Measurements from ENCODE around the gene CIAO3. TPM values are rescaled to one million over a fixed set of nuclear protein-coding genes. Genes with fewer than 3 reads are reported as not detected.
A peak's percentile ranks its signal among the peaks of the same experiment; 100 is the strongest.

Gene CIAO3
- polyA plus RNA-seq, 1 donor from 2014 or later, result 57.8 TPM

GRCh38 chr16:683396-684070 is 57.3 kb downstream of the CIAO3 start:
- Histone ChIP-seq H3K9me2 (ENCODE audit: insufficient read depth, low read length) (no peaks in the 10 kb centered on the region), H3K27ac (ENCODE audit: low read length) (no peak overlapping the region)

More at GRCh38 chr16:683396-684070, 57.3 kb downstream of the CIAO3 start:
- H3K27me3 ChIP-seq (ENCODE audit: insufficient read depth, low read depth, low read length), result no peaks in the 10 kb centered on the region
- peak overlapping the region; percentile 71 for H3K4me3 ChIP-seq (ENCODE audit: low read length)
- H3K9me3 ChIP-seq (ENCODE audit: low read length), result no peaks in the 10 kb centered on the region
- TF ChIP-seq POLR2AphosphoS5 (IDR thresholded peaks at IDR 0.05) (no peak), TAF1 (IDR thresholded peaks at IDR 0.05; ENCODE audit: low read depth) (no peak), EP300 (conservative IDR thresholded peaks at IDR 0.05; ENCODE audit: poor library complexity, severe bottlenecking) (no peak), REST (IDR thresholded peaks at IDR 0.05; ENCODE audit: borderline replicate concordance) (no peak), CTCF (IDR thresholded peaks at IDR 0.05; ENCODE audit: poor library complexity, severe bottlenecking) (no peak), RAD21 (conservative IDR thresholded peaks at IDR 0.05) (no peak), SMC3 (conservative IDR thresholded peaks at IDR 0.05; ENCODE audit: poor library complexity) (no peak), EZH2 (IDR thresholded peaks at IDR 0.05; ENCODE audit: borderline replicate concordance, insufficient read depth, low read length, poor library complexity, severe bottlenecking) (no peak)
- H3F3A ChIP-seq (ENCODE audit: insufficient read depth, low read length, poor library complexity, severe bottlenecking), result no peaks in the 10 kb centered on the region
- no peak overlapping the region for H2AFZ ChIP-seq (ENCODE audit: low read depth, low read length)
- peak overlapping the region; percentile 52 for H3K9ac ChIP-seq (ENCODE audit: low read length)
- H4K20me1 ChIP-seq (ENCODE audit: insufficient read depth), result peaks cover 6% of the 10 kb centered on the region
- no peak overlapping the region for H3K4me2 ChIP-seq (ENCODE audit: low read length)
- peaks cover 20% of the 10 kb centered on the region for H3K79me2 ChIP-seq (replicated peaks; ENCODE audit: insufficient read depth, low read length)
- H3K36me3 ChIP-seq (ENCODE audit: insufficient read depth, low read length), result no peaks in the 10 kb centered on the region
